GOT3 (cell line): ENCODE measurements around the gene SLC13A5.

Experiments used
- DNase-seq: peaks from one replicate; lab custom pipeline; 2025; ENCODE audit warnings: mixed read lengths; lab: John Stamatoyannopoulos, UW

Gene SLC13A5

DNA sequence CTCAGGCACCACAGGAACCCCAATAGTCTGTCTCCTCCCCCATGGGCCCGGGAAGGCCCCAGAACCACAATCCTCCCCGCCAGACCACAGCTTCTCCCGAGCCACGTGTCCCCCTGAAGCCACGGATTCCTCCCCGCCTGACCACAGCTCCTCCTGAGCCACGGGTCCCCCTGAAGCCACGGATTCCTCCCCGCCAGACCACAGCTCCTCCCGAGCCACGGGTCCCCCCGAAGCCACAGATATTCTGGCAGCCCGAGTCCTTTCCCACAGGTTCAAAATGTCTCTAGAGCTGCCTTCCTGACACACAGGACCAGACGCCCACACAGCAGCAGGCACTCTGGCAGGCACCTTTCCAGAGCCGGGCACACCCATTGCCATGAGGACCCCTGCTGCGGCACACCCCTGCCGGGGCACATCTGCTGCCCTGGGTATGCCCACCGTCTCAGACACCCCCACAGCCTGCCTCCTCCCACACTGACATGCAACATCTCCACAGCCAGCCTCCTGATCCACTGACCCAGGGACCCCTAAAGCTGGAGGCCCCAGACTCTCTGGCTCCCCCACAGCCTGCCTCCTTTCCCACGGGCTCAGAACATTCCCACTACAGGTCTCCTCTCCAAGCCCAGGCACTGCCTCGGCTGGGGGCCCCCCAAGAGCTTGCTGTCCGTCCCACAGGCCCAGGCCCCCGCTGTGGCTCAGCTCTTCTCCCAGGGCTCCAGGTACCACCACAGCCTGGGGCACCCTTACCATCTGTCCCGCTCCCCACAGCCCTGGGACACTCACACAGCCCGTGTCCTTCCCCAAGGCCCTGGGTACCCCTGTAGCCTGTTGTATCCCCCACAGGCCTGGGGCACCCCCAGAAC is 74.9 kb downstream of the SLC13A5 start:
- DNase-seq, result no peak

DNA sequence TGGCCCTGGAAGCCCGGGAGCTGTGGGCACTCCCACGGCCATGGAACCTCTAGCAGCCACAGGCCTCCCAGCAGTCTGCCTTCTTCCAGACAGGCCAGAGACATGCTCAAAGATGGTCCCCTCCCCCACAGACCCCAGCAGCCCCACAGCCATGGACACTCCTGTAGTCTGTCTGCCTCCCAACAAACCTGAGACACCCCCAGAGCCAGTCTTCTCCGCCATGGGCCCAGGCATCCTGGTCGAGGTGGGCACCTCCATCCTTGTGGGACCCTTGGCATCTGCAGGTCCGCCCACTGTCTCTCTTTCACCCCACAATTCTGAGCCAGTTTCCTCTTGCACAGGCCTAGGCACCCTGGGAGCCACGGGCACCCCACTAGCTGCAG is 75.7 kb downstream of the SLC13A5 start:
- no peak for DNase-seq

DNA sequence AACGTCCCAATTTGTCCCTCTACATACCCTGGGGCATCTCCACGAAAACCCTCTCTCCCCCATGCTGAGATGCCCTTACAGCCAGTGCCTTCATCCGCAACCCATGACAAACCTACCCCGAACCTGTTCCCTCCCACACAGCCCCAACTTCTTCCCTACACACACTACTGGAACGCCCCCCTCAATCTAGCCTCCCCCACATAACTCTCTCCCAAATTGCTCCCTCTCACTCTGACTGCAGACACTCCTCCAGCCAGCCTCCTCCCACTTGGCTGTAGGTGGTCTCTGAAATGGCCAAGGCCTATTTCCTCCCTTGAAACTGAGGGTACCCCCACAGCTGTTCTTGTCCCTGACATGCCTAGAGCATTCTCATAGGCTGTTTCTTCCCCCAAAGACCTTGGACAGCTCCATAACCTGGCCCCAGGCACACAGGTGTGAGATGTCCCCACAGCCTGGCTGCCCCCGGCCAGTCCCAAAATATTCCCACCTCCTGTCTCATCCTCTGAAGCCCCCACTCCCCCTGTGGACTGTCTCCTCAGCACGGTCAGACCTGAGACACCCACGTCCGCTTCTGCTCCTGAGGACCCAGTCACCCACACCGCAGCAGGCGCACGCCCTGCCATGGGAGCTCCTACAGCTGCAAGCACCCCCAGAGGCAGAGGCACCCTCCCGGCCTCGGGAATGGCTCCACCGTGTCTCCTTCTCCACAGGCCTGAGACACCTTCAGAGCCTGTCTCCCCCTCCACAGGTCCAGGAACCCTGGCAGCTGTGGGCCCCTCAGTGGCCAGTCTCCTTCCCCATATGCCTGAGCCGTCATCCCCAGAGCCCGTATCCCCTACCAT is 76.3 kb downstream of the SLC13A5 start:
- DNase-seq, result no peak

DNA sequence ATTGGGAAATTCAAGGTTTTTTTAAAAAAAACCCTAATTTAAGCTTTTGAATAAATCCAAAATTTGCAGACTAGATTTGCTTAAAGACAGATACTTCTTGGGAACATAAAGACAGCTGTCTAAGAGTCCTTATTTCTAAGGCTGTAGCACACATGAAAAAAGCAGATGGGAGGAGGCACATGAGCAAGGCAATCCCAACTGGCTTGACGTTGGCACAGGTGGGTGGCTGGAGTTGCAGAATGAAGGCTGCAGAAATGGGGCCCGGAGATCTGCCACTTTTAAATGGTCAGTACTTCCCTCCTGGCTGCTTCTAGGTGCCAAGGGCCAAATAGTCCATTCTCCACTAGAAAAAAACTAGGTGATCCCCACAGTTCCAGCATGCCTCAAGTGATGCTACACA is 77.1 kb downstream of the SLC13A5 start:
- no peak for DNase-seq
